Hematopoietic multipotent progenitor cell treated with erythropoietin and hydrocortisone succinate and interleukin-3 and kit ligand, for 8 days (in vitro differentiated cells): ENCODE measurements around the gene VMAC.
"Not testable (repeated sequence)": the region's sequence is repeated elsewhere in the genome, so short reads cannot be mapped to it uniquely, and the experiment has no call there.

Source experiments
- DNase-seq: peaks from one replicate; pipeline ENCODE4 v3.0.0-alpha.2; 2015

VMAC gene, protein sequence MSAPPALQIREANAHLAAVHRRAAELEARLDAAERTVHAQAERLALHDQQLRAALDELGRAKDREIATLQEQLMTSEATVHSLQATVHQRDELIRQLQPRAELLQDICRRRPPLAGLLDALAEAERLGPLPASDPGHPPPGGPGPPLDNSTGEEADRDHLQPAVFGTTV

DNA sequence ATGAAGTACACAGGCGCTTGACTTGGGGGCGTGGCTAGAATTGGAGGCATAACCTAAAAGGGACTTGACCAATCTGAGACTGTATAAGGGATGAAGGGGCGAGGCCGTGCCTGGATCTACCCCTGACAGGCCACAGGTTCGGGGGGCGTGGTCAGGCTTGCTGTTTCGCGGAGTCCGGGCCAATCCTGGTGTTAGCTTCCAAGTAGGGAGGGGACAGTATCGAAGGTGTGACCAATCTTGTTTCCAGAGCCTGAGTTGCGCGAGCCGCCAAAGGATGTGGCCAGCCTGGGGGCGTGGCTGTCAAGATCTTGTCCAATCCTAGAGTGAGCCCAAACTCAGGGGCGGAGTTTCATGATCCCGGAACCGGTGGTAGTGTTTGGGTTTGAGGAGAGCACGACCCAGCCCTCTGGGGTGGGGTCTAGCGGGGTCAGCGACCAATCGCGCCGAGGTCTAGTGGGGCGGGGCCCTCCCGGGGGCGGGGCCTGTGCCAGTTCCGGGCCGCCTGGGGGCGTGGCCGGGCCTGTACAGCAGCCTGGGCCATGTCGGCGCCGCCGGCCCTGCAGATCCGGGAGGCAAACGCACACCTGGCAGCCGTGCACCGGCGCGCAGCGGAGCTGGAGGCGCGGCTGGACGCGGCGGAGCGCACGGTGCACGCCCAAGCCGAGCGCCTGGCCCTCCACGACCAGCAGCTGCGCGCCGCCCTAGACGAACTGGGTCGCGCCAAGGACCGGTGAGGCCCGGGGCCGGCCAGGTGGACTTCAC lies at the start of gene VMAC:
Gene VMAC, plus strand, starts transcription at position 521 of the 762 bp plus-strand sequence. Its CDS starts 19 bp downstream, at position 540.
- DNase-seq, result peak; percentile 100

DNA sequence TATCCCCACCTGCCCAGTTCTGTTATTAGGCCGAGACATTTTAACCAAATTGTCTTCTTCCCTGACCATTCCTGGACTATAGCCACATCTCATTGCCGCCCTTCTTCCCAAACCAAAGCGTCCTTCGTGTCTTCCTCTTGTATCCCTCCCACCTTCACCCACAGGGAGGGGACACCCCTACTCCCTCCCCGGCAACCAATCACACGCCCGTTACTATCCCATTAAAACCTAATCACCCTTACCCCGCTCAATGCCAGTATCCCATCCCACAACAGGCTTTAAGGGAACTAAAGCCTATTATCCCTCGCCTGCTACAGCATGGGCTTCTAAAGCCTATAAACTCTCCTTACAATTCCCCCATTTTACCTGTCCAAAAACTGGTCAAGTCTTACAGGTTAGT lies 49.5 kb upstream of the VMAC start:
- not testable (repeated sequence) for DNase-seq

DNA sequence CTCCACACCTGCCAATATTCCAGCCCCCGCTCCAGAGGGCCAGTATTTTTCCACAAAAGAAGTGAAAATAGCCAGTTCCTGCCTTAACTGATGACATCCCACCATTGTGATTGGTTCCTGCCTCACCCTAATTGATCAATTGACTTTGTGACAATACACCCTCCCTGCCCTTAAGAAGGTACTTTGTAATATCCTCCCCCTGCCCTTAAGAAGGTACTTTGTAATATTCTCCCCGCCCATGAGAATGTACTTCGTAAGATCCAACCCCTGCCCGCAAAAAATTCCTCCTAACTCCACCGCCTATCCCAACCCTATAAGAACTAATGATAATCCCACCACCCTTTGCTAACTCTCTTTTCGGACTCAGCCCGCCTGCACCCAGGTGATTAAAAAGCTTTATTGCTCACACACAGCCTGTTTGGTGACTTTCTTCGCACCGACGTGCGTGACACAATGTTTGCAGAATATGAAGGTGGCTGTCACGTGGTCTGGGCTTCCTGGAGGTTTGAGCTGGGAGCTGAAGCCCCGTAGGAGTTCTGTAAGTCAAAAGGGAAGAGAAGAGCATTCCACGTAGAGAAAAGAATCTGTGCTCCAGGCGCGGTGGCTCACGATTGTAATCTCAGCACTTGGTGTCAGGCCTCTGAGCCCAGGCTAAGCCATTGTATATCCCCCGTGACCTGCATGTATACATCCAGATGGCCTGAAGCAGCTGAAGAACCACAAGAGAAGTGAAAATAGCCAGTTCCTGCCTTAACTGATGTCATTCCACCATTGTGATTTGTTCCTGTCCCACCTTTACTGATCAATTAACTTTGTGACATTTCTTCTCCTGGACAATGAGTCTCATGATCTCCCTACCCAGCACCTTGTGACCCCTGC lies 47.2 kb upstream of the VMAC start:
- DNase-seq, result no peak

DNA sequence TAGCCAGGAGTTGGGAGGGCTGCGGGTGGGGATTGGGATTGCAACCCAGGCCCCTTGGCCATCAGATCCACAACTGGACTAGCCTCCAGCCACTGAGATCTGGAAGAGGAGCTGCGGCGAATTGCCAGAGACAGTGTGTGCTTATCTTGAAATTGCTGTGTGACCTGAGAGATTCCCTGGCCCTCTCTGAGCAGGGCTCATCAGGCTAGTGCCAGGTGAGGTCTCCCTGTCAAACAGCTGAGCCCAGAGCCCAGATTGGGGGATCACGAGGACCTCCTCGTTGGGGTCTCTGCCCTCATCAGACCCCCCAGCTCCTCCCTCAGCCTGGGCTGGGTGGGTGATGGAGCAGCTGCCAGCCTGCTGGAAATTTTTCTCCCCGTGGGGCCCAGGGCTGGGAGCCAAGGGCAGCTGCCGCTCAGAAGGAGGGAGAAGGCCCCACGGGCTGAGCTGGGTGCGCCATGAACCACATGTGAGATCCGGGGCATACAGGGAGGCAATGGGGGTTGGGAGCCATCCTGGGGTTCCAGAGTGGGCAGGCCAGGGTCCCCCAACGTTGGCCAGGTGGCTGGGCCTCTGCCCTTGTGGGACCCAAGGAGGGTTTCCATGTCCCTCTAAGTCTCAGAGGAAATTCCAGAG lies 41.5 kb upstream of the VMAC start:
- DNase-seq, result no peak

DNA sequence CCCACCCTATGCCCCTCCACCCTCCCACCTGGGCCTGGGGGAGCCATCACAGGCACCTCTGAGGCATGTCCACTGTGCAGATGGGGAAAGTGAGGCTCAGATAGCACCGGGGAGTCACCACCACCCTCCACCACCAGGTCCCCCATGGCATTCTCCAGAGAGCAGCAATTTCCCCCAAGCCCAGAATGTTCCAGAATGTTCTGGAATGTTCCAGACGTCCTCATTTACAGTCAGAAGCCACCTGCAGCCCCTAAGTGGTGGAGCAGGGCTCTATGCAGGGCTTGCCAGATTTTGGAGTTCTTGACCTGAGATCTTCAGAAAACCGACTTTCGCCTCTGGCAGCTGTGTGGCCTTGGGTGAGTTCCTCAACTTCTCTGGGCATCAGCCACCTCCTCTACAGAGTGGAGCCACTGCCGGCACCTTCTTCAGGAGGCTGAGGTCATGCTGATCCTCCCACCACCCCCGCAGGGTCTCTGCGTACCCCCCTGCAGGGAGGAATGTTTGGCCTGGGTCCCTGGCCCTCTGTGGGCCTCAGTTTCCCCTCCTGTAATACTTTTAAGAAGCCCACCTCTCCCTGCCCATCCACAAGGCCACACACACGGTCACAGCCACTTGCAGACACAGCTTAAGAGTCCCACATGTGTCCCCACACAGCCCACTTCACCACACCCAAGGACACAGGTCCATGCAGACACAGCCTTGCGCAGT lies 40.5 kb upstream of the VMAC start:
- DNase-seq, result no peak

DNA sequence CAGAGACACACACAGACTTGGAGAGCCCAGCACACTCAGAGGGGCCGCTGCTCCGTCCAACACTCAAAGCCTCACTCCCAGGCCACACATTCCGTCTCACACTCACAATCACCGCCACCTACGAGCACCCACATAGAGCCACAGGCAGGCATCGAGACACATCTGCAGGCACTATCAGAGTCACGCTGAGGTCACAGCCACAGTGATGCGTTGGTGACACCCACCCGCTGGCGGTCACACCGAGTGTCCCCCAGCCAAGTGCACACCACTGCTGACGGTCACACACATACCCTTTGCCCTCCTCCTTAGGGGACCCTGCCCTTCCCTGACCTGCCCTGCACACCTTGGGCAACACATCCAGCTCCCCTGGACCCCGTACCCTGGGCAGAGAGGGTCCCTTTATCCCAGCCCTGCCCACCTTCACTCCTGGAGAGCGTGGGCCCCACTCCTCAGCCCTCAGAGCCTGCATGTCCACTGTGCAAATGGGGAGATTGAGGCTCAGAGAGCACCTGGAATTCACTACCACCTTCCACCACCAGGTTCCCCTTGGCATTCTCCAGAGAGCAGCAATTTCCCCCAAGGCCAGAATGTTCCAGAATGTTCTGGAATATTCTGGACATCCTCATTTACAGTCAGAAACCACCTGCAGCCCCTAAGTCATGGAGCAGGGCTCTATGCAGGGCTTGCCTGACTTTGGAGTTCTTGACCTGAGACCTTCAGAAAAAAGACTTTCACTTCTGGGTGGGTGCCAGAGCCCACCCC lies 39.8 kb upstream of the VMAC start:
- DNase-seq, result no peak

DNA sequence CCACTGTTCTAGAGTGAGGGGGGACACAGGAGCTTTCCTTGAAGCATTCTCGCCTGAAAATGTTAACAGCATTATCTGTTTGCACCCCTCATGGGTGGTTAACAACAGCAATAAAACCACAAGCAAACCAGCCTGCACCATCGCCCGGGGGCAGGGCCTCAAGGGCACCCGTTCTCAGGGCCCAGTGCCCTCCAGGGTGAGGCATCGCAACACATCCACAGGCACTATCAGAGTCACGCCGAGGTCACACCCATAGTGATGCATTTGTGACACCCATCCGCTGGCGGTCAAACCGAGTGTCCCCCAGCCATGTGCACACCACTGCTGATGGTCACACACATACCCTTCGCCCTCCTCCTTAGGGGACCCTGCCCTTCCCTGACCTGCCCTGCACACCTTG lies 38.9 kb upstream of the VMAC start:
- no peak for DNase-seq

DNA sequence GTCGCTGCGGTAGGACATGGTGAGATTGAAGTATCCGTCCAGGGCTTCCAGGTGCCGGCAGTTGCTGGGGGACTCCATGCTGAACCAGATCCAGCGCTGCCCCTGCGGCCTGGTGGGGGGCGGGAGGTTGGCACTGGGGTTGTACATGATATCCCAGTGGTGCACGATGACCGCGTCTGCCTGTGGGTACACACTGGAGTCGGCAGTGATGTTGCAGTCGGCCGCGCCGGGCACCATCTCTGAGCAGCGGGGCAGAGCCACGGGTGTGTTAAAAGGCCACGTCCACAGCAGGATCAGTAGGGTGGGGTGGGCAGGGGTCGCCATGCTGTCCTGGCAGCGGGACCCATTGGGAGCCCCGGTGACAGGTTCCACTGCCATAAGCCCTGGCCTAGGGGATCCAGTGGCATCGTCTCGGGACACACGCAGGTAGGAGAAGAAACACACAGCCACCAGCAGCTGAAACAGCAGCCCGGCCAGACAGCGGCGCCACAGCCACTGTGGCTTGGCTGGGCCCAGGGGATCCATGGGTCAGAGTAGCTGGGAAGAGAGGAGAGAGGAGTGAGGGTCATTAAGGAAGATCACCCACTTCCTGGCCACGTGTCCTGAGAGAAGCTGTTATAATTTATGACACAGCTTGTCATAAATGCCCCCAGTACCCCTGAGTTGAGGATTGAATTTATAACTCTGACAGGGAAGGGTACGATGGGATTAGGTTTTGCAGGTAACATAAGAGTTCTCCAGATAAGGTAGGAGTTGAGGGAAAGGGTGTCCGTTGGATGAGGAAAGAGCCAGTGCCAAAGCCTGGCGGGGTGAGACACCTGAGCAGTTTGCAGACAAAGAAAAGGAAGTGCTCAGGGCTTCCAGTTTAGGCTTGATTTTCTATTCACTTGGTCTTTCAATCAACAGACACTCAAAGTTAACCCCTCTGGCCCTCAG lies 37.2 kb upstream of the VMAC start:
- no peak for DNase-seq

DNA sequence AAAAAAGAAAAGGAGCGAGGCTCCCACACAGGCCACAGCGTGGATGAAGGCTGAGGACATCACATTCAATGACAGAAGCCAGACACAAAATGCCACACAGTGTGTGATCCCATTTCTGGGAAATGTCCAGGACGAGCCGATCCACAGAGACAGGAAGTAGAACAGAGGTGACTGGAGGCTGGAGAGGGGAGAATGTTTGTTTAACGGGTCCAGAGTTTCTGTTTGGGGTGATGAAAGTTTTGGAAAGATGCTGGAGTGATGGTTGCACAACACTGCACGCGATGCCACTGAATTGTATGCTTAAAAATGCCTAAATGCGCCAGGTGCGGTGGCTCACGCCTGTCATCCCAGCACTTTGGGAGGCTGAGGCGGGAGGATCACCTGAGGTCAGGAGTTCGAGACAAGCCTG lies 33.7 kb upstream of the VMAC start:
- no peak for DNase-seq

DNA sequence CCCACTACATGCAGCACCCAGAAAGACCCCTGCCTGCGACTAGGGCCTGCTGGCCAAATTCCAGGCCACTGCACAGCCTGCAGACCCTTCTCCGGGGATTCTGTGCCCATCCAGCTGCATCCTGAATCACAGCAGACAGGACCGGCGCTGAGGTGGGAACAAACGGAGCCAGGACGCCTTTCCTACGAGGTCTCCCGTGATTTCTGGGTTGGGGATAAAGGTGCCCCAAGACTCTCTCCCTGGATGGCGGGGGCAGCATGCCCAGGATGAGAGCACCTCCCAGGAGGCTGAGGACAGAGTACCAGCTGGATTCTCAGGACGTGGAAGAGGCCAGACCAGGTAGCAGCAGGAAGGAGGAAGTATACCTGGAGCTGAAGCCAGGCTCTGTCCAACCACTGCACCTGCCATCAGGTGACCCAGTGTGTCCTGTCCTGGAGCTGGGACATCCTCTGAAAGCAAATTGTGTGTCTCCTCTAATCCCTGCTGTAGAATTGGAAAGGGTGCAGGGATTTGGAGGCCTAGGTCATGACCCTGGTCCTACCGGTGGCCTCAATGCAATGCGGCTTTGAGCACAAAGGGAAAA lies 31.0 kb upstream of the VMAC start:
- DNase-seq, result no peak

DNA sequence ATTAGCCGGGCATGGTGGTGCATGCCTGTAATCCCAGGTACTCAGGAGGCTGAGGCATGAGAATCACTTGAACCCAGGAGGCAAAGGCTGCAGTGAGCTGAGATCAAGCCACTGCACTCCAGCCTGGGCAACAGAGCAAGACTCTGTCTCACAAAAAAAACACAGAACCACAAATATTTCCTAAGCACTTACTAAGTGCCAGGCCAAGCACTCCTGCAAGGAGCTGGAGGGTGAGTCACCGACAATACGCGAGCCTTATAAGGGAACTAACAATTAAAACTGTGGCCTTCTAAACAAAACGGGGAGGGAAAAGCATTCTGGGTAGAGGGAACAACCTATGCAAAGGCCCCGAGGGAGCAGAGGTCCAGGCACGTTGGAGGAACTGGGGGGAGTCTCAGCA lies 30.2 kb upstream of the VMAC start:
- DNase-seq, result not testable (repeated sequence)

DNA sequence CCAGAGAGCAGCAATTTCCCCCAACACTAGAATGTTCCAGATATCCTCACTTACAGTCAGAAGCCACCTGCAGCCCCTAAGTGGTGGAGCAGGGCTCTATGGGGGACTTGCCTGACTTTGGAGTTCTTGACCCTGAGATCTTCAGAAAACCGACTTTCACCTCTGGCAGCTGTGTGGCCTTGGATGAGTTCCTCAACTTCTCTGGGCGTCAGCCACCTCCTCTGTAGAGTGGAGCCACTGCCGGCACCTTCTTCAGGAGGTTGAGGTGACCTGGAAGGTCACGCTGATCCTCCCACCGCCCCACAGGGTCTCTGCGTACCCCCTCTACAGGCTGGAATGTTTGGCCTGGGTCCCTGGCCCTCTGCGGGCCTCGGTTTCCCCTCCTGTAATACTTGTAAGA lies 27.2 kb upstream of the VMAC start:
- no peak for DNase-seq

DNA sequence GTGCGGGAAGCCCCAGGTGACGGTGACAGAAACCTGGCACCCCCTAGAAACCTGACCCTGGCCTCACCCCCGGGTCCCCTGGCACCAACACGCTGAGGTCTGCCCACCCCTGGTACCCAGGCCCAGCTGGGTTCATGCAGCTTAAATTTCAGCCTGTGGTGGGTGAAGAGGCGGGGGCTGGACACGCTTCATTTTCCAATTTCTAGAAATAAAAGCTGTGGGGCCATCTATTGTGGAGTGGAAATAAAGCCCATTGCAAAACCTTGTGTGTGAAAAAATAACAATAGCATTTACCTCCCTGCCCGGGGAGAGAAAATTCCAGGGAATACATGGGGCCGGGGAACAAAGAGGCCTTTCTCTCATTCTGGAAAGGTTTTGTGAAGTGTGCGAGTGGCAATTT lies 26.8 kb upstream of the VMAC start:
- DNase-seq, result no peak

DNA sequence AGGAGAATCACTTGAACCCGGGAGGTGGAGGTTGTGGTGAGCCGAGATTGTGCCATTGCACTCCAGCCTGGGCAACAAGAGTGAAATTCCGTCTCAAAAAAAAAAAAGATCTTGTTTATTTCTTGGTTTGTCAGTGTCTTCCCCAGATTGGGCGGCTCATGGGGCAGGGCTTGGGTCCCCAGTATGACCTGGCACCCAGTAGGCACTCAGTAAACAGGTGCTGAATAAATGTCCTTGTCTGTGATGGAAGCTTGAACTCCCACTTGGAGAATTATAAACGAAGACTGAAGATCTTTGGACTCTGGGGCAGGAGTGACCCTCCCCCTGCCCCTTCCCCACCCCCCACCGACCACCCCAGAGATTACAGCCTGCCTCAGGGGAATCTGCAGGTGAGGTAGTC lies 24.5 kb upstream of the VMAC start:
- DNase-seq, result no peak

DNA sequence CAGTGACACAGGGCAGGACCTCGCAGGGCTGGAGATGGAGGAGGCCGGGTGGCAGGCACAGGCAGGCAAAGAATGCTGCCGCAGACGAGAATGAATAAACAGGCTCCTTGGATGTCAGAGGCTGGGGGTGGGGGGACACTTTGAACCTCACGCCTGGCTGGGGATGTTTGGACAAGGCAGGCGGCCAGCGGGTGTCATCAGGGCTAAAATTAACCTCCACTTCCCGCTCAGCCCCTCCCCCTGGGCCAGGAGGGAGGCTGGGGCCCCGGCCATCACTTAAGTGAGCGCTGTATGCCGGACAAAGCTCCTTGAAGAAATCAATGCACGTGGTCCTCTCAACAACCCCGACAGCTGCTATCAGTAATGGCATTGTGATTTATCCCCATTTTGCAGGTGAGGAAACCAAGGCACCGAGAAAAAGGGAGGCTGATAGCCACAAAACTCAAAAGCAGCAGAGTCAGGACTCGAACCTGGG lies 24.0 kb upstream of the VMAC start:
- DNase-seq, result no peak

DNA sequence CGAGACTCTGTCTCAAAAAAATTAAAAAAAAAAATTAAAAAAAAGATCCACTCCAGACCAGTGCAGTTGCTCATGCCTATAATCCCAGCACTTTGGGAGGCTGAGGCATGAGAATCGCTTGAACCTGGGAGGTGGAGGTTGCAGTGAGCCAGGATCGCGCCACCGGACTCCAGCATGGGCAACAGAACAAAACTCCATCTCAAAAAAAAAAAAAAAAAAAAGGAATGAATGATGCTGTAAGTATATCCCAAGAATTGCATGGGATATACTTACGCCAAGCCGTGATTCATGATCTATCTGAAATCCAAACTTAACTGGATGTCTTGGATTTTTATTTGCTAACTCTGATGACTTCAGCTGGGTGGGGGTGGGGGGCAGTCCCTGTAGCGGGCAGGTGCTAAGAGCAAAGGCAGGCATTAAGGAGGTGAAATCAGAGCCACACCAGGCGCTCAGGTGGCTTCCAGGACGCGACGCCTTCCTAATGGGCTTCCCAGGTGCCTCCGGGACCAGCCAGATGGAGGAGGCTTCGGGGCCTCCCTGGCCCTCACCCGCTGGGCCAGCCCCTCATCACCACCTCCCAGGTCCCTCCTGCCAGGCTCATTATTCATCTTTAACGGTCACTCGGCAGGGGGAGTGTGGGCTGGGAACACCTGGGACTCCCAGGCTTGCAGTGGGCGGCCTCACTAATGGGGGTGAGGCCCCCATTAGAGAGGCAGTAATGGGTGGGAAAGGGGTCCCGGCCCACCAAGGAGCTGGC lies 23.0 kb upstream of the VMAC start:
- DNase-seq, result no peak

DNA sequence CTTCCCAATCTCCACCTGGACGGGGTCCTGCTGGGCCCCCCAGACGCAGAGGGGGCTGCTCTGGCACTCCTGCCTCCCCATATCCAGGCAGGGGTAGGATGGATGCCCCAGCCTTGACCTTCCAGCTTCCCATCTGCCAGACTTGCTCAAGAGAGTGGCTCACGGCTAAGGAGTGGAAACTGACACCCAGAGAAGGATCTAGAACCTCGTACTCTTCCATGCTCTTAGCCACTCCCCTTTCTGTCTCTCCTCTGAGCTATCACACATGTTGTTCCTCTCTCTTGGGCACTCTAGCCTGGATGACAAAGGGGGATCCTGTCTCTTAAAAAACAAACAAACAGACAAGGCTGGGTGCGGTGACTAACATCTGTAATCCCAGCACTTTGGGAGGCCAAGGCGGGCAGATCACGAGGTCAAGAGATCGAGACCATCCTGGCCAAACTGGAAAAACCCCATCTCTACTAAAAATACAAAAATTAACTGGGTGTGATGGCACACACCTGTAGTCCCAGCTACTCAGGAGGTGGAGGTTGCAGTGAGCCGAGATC lies 22.2 kb upstream of the VMAC start:
- no peak for DNase-seq

DNA sequence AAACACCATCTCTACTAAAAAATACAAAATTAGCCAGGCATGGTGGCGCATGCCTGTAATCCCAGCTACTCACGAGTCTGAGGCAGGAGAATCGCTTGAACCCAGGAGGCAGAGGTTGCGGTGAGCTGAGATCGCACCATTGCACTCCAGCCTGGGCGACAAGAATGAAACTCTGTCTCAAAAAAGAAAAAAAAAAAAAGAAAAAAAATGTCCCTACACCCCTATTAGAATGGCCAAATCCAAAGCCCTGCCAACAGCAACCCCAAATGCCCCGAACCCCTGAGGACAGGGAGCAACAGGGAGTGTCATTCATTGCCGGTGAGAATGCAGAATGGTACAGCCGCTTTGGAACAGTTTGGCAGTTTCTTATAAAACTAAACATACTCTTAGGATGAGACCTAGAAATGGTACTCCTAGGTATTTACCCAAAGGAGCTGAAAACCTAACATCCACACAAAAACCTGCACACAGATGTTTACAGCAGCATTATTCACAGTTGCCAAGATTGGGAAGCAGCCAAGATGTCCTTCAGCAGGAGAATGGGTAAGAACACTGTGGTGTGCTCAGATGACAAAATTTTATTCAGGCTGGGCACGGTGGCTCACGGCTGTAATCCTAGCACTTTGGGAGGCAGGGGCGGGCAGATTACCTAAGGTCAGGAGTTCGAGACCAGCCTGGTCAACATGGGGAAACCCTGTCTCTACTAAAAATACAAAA lies 21.4 kb upstream of the VMAC start:
- DNase-seq, result not testable (repeated sequence)
